CD4-positive, alpha-beta T cell treated with Interleukin-15 for 4 hours (primary cell): Measurements from ENCODE around the gene PRSS56.
"Not testable (repeated sequence)": the region's sequence is repeated elsewhere in the genome, so short reads cannot be mapped to it uniquely, and the experiment has no call there.

Experiments used
- DNase-seq: peaks from one replicate; pipeline ENCODE4 v3.0.0-alpha.2; 2020; ENCODE audit warnings: low spot score

The PRSS56 gene

GRCh38 chr2:232541961-232542714, 21.9 kb downstream of the PRSS56 start:
- DNase-seq, result no peak

GRCh38 chr2:232542715-232543467, 22.7 kb downstream of the PRSS56 start:
- DNase-seq, result no peak

GRCh38 chr2:232543491-232543890, 23.3 kb downstream of the PRSS56 start:
- no peak for DNase-seq

GRCh38 chr2:232543928-232544631, 23.9 kb downstream of the PRSS56 start:
- DNase-seq, result no peak

- DNase-seq, result no peak
These were observed 24.5 kb downstream of the PRSS56 start for GRCh38 chr2:232544674-232545073.

- DNase-seq, result no peak
These were observed 25.6 kb downstream of the PRSS56 start for GRCh38 chr2:232545511-232546375.

GRCh38 chr2:232547991-232548390, 27.8 kb downstream of the PRSS56 start:
- no peak for DNase-seq

GRCh38 chr2:232549655-232550353, 29.6 kb downstream of the PRSS56 start:
- DNase-seq, result no peak

GRCh38 chr2:232550354-232551249, 30.4 kb downstream of the PRSS56 start, which contains the start of the genes EIF4E2 and TIGD1:
TSS of gene EIF4E2 (plus strand) at chr2:232550689. CDS start at chr2:232550725, 36 bp downstream.
TSS of gene TIGD1 (minus strand) at chr2:232550557. CDS start at chr2:232549882, 675 bp downstream.
- peak; percentile 91 for DNase-seq

- peak; percentile 4 for DNase-seq
These were observed 31.1 kb downstream of the PRSS56 start for GRCh38 chr2:232551250-232551638.

GRCh38 chr2:232551776-232552175, 31.6 kb downstream of the PRSS56 start:
- DNase-seq, result no peak

- no peak for DNase-seq
These were observed 36.2 kb downstream of the PRSS56 start for GRCh38 chr2:232556426-232556825.

GRCh38 chr2:232562515-232563151, 42.4 kb downstream of the PRSS56 start:
- no peak for DNase-seq

GRCh38 chr2:232563580-232563979, 43.4 kb downstream of the PRSS56 start:
- DNase-seq, result no peak

- DNase-seq, result no peak
These were observed 47.5 kb downstream of the PRSS56 start for GRCh38 chr2:232567721-232568120.

GRCh38 chr2:232568161-232568560, 48.0 kb downstream of the PRSS56 start:
- DNase-seq, result no peak

- no peak for DNase-seq
These were observed 49.4 kb downstream of the PRSS56 start for GRCh38 chr2:232569541-232569940.

- not testable (repeated sequence) for DNase-seq
These were observed 50.3 kb downstream of the PRSS56 start for GRCh38 chr2:232570481-232570880.

GRCh38 chr2:232571026-232571474, 50.9 kb downstream of the PRSS56 start:
- DNase-seq, result no peak
